ENCODE data around the gene KLLN. TPM values are rescaled to one million over a fixed set of nuclear protein-coding genes. Genes with fewer than 3 reads are reported as not detected.

KLLN gene
- total and polyA plus RNA-seq, 2 of the 8 experiments (the other 6 are each of a cell fraction or from before 2014, with no cell fraction given) = 0.24 to 0.73 TPM

DNA sequence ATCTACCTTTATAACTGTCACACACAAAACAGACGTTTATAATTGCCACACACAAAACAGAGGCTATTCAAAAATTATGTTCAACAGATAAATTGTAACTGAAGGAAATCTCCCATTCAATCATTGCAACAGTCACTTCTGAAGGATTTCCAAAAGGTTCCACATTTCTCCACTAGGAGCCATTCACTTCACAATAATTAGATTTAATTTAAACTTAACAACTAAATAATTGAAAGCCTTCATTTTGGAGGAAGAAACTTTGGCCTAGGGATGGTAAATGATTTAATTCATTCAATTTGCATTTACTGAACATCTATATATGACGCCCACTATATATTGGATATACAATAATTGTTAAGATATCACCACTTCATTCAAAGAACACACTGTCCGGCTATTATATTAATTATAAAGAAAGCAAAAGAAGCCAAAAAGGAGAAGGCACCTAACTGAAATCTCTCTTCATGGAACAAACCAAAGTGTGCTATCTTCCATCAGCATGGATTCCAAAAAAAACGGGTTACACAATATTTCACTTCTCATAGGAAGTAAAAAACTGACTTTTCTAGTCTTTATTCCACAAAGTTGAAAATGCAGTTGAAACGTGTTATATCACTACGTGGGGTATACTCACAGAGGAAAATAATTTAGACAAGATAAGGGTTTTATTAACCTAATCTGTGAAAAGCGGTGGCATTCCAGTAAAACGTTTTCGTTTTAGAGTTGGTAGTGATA lies 47.0 kb downstream of the KLLN start (continued):
- TF ChIP-seq SP2 (IDR thresholded peaks at IDR 0.05; ENCODE audit: low read length) = no peak

Small RNAs within 50 kb of the gene (small RNA-seq; reads per million reads assigned to genes)
- not detected for gene RN7SL78P (ENCODE audit: insufficient read depth)

Other genes starting within 250 kb of the KLLN start
- gene PAPSS2, start 203.7 kb downstream of the KLLN start, total RNA-seq (2021; fragmentation: NEBNext Ultra II Directional; extraction: Animal tissue kit (Norgen Biotek cat#: 25700)) = 20.2 and 23.8 TPM in 2 replicates
- gene PAPSS2, start 203.7 kb downstream of the KLLN start, polyA plus RNA-seq (2011; rRNA removed) = 7.3 and 7.6 TPM in 2 replicates
- gene ATAD1, start 45.3 kb downstream of the KLLN start, total RNA-seq (2021; fragmentation: NEBNext Ultra II Directional; extraction: Animal tissue kit (Norgen Biotek cat#: 25700)) = 35.3 and 35.9 TPM in 2 replicates
- 4.2 and 8.9 TPM in 2 replicates for gene ATAD1, start 45.3 kb downstream of the KLLN start, polyA plus RNA-seq (2011; rRNA removed)
- 48.7 and 51.2 TPM in 2 replicates for gene PTEN, start 92 bp upstream of the KLLN start, total RNA-seq (2021; fragmentation: NEBNext Ultra II Directional; extraction: Animal tissue kit (Norgen Biotek cat#: 25700))
- 4.2 and 6.3 TPM in 2 replicates for gene PTEN, start 92 bp upstream of the KLLN start, polyA plus RNA-seq (2011; rRNA removed)